Uterus (tissue), 4 donors: ENCODE results near the gene TRIM24. TPM values are rescaled to one million over a fixed set of nuclear protein-coding genes. Genes with fewer than 3 reads are reported as not detected.

ENCODE experiments used
- DNase-seq, 2 donors: peaks; one replicate each; pipeline ENCODE4 v3.0.0-alpha.2; 2019 to 2020
- H3K27ac ChIP-seq, 2 donors: fragments of 200-600 bp; sonication (generic); 1 replicate in 1 of 2; 2 replicates in 1 of 2; pipeline ENCODE4 v1.5.1; 2016 to 2018
- H3K27me3 ChIP-seq, 2 donors: fragments of 200-600 bp; sonication (generic); one replicate each; pipeline ENCODE4 v1.5.1; 2018 to 2019; ENCODE audit warnings: control low read depth in 1 of 2
- H3K36me3 ChIP-seq, 2 donors: fragments of 200-600 bp; sonication (generic); one replicate each; pipeline ENCODE4 v1.5.1; 2019; ENCODE audit warnings: control low read depth in 1 of 2
- H3K4me1 ChIP-seq, 2 donors: fragments of 200-600 bp; sonication (generic); one replicate each; pipeline ENCODE4 v1.5.1; 2018 to 2019; ENCODE audit warnings: control low read depth in 1 of 2
- H3K4me3 ChIP-seq, 2 donors: fragments of 200-600 bp; sonication (generic); 1 replicate in 1 of 2; 2 replicates in 1 of 2; pipeline ENCODE4 v1.5.1; 2018 to 2019; ENCODE audit warnings: mild to moderate bottlenecking in 1 of 2
- H3K9me3 ChIP-seq, 2 donors: fragments of 200-600 bp; sonication (generic); one replicate each; pipeline ENCODE4 v1.5.1; 2019; ENCODE audit warnings: control low read depth in 1 of 2
- POLR2A ChIP-seq, 2 donors: fragments of 450-650 bp; IDR thresholded peaks; one replicate each; pipeline ENCODE4 v1.6.1; 2016; ENCODE audit warnings: antibody characterized with exemption in 2 of 2, mild to moderate bottlenecking in 1 of 2, moderate library complexity in 1 of 2
- intact Hi-C: fragments of 100-400 bp; cut with DNase I; formaldehyde crosslinking; loops from one replicate; pipeline ENCODE4 v1.15.1; 2023; ENCODE audit warnings: low total_unique reads
- total RNA-seq, 4 donors: library from RNA; depleted of rRNA in 3 of 4; stranded (reverse); fragments of >200 nt in 3 of 4; gene quantifications; one replicate each; pipeline versions ENCODE4 v1.1.0 to v1.2.4, GENCODE V29; 2014 to 2023
- TF ChIP-seq, protein P1 (sequence below), 4 experiments: fragments of 200-600 bp in 2 of 4; fragments of 450-650 bp in 2 of 4; sonication (generic) in 2 of 4; IDR thresholded peaks; one replicate each; pipeline ENCODE4 v1.5.1; 2016 to 2019; ENCODE audit warnings: antibody characterized with exemption in 4 of 4, mild to moderate bottlenecking in 2 of 4, moderate library complexity in 1 of 4
- donor health status: DM: yes; HTN: yes; CAD: no.

TRIM24 gene
- total RNA-seq, 4 donors from 2014 or later = 5.9 to 20.6 (median 14.7) TPM

DNA sequence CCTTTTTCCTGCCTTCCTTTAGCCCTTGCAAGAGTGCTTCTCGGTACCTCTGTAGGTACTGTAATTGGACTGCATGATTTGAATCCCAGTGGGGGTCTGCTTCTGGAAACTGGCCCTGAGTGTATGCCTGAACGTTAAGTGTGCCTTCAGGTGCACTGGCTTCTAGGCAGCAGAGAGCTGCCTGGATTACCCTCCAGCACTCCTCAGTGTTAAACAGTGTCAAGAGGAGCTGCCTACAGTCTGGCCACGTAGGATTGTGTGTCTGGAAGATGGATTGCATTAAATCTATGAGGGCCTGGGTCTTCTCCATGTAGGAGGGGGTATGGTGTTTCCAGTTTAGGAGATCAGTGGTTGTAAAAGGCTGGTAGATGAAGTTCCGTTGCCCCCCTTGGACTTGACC lies 103.7 kb downstream of the TRIM24 start:
- Histone ChIP-seq H3K36me3 (peaks cover 0 to 4% of the 10 kb centered on the region in 2 donors), H3K9me3 (peaks cover 0 to 28% of the 10 kb centered on the region in 2 donors), H3K4me1 (no peaks in the 10 kb centered on the region), H3K4me3 (no peak overlapping the region), H3K27ac (no peak overlapping the region), H3K27me3 (no peaks in the 10 kb centered on the region)
- TF ChIP-seq, protein P1, sequence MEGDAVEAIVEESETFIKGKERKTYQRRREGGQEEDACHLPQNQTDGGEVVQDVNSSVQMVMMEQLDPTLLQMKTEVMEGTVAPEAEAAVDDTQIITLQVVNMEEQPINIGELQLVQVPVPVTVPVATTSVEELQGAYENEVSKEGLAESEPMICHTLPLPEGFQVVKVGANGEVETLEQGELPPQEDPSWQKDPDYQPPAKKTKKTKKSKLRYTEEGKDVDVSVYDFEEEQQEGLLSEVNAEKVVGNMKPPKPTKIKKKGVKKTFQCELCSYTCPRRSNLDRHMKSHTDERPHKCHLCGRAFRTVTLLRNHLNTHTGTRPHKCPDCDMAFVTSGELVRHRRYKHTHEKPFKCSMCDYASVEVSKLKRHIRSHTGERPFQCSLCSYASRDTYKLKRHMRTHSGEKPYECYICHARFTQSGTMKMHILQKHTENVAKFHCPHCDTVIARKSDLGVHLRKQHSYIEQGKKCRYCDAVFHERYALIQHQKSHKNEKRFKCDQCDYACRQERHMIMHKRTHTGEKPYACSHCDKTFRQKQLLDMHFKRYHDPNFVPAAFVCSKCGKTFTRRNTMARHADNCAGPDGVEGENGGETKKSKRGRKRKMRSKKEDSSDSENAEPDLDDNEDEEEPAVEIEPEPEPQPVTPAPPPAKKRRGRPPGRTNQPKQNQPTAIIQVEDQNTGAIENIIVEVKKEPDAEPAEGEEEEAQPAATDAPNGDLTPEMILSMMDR (IDR thresholded peaks at IDR 0.05) = no peak
- no peak for TF ChIP-seq POLR2A (IDR thresholded peaks at IDR 0.05)
- intact Hi-C loops = no loop called here
- DNase-seq = no peak

DNA sequence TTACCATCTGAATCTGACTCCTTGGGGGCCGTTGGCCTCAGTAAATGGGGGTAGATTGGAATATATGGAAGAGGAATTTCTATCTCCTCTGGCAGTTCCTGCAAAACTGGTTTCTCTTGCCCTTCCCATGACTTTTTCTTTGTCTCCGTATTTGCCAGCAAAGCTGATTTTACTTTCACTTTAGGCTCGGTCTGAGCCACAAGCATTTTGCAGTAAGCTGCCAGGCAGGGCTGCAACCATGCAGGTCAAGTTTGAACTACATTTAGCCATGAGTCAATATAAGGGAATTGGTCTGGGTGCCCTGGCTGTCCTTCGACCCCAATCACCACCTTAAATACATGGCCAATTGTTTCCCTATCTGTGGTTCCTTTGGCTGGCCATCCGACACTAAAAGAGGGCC lies 104.3 kb downstream of the TRIM24 start:
- no peak for TF ChIP-seq POLR2A (IDR thresholded peaks at IDR 0.05)
- TF ChIP-seq, protein P1 (IDR thresholded peaks at IDR 0.05) = no peak
- H3K4me1 ChIP-seq = no peaks in the 10 kb centered on the region
- peaks cover 0 to 28% of the 10 kb centered on the region in 2 donors for H3K9me3 ChIP-seq
- DNase-seq = no peak
- intact Hi-C loops = no loop called here
- H3K36me3 ChIP-seq = peaks cover 0 to 4% of the 10 kb centered on the region in 2 donors
- no peak overlapping the region for H3K27ac ChIP-seq
- no peak overlapping the region for H3K4me3 ChIP-seq
- H3K27me3 ChIP-seq = no peaks in the 10 kb centered on the region

DNA sequence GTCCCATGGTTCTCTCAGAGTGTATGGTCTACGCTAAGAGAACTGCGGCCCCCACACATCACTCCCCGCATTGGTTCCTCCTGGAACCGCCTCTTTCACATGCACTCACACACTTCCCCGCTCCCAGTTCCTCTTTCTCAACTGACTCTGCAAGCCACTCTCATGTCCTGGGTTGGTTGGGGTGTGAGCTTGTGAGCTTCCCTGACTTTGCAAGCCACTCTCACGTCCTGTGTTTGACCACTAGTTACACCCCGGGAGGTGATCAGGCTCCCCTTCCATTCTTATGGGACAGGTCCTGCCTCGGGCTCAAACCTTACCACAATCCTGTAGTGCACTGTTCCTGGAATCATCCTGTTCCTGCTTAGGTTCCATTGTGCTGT lies 105.0 kb downstream of the TRIM24 start:
- no peak for TF ChIP-seq POLR2A (IDR thresholded peaks at IDR 0.05)
- TF ChIP-seq, protein P1 (IDR thresholded peaks at IDR 0.05) = no peak
- Histone ChIP-seq H3K9me3 (peaks cover 0 to 28% of the 10 kb centered on the region in 2 donors), H3K36me3 (peaks cover 0 to 4% of the 10 kb centered on the region in 2 donors), H3K4me3 (no peak overlapping the region), H3K27me3 (no peaks in the 10 kb centered on the region), H3K4me1 (no peaks in the 10 kb centered on the region), H3K27ac (no peak overlapping the region)
- DNase-seq = no peak
- intact Hi-C loops = no loop called here

DNA sequence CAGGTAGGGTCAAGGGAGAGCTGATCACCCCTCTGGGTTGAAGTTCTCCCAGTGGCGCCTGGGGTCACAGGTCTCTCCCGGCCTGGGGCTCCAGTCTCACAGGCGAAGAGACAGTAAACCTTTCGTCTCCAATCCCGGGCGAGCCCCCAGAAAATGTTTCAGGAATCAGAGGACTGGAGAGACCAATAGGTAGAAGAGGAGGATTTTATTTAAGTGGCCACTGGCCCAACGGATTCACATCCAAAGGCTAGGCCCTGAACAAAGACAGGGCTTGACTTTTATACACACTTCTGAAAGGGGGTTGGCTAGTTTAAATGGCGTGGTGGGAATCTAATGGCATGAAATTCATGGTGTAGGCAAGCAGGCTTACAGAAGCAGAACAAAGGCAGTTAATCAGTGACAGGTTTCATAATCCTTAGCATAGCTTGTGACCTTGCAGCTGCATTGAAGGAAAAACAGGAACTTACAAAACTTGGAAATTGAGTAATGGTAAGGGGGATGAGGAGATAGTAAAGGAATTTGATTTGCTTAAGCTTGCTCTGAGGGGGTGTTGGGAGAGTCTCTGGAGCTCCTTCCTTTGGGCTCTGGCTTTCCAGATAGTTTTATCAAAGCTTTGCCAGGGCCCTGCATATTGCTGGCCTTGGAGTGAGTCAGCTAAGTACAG lies 105.5 kb downstream of the TRIM24 start:
- no peak for DNase-seq
- intact Hi-C loops = no loop called here
- no peak overlapping the region for H3K27ac ChIP-seq
- no peak overlapping the region for H3K4me3 ChIP-seq
- H3K4me1 ChIP-seq = no peaks in the 10 kb centered on the region
- peaks cover 0 to 4% of the 10 kb centered on the region in 2 donors for H3K36me3 ChIP-seq
- peaks cover 0 to 28% of the 10 kb centered on the region in 2 donors for H3K9me3 ChIP-seq
- TF ChIP-seq, protein P1 (IDR thresholded peaks at IDR 0.05) = no peak
- no peak for TF ChIP-seq POLR2A (IDR thresholded peaks at IDR 0.05)
- H3K27me3 ChIP-seq = no peaks in the 10 kb centered on the region

DNA sequence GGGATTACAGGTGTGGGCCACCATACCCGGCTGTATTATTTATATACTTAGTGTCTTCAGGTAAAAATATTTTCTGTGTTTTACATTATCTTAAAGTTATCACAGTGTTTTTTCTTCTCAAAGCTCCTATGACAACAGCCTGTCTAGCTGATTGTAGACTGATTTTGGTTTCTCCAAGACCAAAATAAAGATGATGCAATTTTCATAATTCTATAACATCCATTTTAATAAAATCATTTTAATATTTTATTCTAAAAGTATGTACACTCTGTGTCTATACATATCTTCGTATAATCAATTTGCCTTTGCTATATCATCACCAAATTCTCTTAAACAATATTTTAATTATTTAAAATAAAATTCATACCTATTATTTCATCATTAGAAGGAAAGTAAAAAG lies 108.6 kb downstream of the TRIM24 start:
- no peak for DNase-seq
- intact Hi-C loops = no loop called here
- Histone ChIP-seq H3K4me1 (no peaks in the 10 kb centered on the region), H3K27me3 (no peaks in the 10 kb centered on the region), H3K36me3 (peaks cover 0 to 4% of the 10 kb centered on the region in 2 donors), H3K9me3 (peaks cover 0 to 23% of the 10 kb centered on the region in 2 donors), H3K4me3 (no peak overlapping the region), H3K27ac (no peak overlapping the region)
- TF ChIP-seq, protein P1 (IDR thresholded peaks at IDR 0.05) = no peak
- no peak for TF ChIP-seq POLR2A (IDR thresholded peaks at IDR 0.05)
